Transverse colon (tissue), 3 donors: ENCODE measurements around the gene PPP4R1.

Experiments
- EP300 ChIP-seq: sonication (generic); formaldehyde crosslinking; IDR thresholded peaks from one replicate; pipeline ENCODE4 v1.6.1; 2017; ENCODE audit warnings: antibody characterized with exemption, low read depth
- POLR2A ChIP-seq: fragments of 450-650 bp; IDR thresholded peaks from one replicate; pipeline ENCODE4 v1.6.1; 2016; ENCODE audit warnings: antibody characterized with exemption, mild to moderate bottlenecking, moderate library complexity
- TF ChIP-seq, protein P1 (sequence below), 5 experiments: fragments of 200-600 bp in 3 of 5; fragments of 450-650 bp in 2 of 5; sonication (generic) in 3 of 5; IDR thresholded peaks; 1 replicate in 2 of 5; 2 replicates in 3 of 5; pipeline ENCODE4 v1.5.1; 2016 to 2017; ENCODE audit warnings: antibody characterized with exemption in 5 of 5, inconsistent platforms in 3 of 5, mild to moderate bottlenecking in 2 of 5, moderate library complexity in 1 of 5

DNA sequence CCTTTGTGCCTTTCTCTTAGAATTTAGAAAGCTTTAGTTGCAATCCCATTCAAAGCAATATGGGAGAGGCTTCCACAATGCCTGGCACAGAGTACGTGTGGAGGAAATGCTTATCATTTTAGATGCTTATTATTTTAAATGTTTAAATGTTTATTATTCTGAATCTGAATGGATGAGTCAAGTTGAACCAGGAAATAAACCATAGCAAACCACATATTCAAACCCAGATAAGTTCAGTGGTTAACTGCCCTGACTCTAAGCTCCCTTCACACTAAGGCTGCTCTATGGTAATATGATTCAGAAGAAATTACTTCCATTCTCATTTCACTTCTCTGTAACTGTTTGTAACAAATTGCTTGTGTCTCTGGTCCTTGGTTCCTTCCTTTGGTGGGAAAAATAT lies 5.2 kb upstream of the PPP4R1 start:
- TF ChIP-seq, protein P1, sequence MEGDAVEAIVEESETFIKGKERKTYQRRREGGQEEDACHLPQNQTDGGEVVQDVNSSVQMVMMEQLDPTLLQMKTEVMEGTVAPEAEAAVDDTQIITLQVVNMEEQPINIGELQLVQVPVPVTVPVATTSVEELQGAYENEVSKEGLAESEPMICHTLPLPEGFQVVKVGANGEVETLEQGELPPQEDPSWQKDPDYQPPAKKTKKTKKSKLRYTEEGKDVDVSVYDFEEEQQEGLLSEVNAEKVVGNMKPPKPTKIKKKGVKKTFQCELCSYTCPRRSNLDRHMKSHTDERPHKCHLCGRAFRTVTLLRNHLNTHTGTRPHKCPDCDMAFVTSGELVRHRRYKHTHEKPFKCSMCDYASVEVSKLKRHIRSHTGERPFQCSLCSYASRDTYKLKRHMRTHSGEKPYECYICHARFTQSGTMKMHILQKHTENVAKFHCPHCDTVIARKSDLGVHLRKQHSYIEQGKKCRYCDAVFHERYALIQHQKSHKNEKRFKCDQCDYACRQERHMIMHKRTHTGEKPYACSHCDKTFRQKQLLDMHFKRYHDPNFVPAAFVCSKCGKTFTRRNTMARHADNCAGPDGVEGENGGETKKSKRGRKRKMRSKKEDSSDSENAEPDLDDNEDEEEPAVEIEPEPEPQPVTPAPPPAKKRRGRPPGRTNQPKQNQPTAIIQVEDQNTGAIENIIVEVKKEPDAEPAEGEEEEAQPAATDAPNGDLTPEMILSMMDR (IDR thresholded peaks at IDR 0.05) = no peak
- TF ChIP-seq POLR2A (no peak), EP300 (no peak)
